ENCODE measurements around the gene GPALPP1.
A peak's percentile ranks its signal among the peaks of the same experiment; 100 is the strongest.
"Not testable (repeated sequence)": the region's sequence is repeated elsewhere in the genome, so short reads cannot be mapped to it uniquely, and the experiment has no call there.

The GPALPP1 gene

DNA sequence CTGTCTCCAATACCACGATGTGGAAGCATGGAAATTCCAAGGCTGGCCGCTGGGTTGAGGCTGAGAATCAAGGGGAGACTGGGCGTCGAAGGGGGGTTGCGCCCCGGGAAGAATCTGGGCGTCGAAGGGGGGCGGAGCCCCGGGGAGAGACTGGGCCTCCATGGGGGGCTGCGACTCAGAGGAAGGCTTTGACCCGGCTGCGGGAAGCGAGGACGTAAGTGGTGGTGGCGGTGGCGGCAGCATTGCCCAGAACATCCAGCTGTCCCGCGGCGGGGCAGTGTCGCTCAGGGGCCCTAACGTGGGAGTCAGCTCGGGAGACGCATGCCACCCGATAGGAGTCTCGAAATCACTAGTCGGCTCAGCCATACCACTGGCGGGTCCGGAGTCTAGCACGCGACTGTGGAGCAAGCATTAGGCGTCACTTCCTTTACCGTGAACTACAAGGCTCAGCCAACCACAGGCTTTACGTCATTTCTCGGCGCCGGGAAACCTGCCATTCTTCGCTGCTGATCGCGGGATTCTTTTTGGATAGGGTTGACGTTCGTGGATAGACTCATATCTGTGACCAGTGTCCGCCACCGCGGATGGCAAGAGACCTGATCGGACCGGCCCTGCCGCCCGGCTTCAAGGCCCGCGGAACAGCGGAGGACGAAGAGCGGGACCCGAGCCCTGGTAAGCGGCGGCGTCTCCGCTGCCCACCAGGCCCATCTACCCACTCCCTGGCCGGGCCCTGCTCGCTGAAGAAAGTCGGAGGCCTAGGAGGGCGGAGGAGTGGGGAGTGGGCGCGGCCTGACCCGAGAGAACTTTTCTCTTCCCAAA is at the start of gene GPALPP1, which contains the start of gene NUFIP1:
GPALPP1 (plus strand) TSS at position 468 of the 819 bp plus-strand sequence; CDS start at position 585, 117 bp downstream.
NUFIP1 (minus strand) TSS at position 401 of the 819 bp plus-strand sequence; CDS start at position 366, 35 bp downstream.
- peak; percentile 95 for DNase-seq

DNA sequence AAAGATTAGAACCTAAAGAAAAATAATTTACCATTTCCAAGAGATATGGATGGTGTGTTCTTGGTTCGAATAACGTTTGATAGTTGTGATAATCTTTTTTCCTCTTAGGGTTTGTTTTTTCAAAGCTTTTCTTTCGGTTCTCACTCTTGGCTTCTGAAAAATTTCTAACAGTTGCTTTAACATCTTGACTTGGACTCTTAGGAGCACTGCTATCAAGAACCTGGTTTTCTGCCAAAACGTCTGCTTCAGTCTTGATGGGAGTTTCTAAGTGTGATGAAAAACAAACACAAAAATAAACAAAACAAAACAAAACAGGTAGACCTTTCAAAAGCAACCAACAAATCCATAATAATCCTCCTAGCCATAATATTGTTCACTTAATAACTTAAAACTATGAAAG is 45.9 kb upstream of the GPALPP1 start:
- DNase-seq, result not testable (repeated sequence)

DNA sequence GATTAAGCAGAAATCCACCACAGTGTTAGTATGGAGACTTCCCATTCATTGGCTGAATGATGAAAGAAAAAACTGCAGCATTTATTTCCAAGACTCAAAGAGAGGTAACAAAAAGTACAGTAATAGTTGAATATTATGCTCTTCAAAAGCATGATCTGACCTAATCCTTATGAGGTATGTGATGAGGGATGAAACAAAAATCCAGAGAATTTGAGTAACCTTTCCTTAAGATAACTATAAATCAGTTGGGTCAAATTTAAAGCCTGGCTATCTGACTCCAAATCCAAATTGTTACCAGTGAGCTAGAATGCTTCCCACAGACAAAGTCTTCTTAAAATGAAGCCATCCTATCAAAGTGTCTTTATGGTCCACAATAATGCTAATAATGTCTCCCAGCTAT is 38.2 kb upstream of the GPALPP1 start:
- peak; percentile 64 for DNase-seq

DNA sequence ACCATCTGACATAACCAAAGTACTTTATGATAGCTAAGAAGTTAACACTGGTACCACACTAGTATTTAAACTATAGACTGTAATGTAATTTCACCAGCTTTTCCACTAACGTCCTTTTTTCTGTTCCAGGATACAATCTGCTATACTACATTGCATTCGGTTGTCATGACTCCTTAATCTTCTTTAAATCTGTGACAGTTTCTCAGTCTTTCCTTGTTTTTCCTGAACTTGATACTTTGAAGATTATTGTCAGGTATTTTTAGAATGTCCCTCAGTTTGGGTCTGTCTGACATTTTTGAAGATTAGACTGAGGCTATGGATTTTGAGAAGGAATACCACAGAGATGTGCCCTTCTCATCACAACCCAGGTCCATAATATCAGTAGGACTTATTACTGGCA is 36.7 kb upstream of the GPALPP1 start:
- no peak for DNase-seq

- no peak for DNase-seq
These were observed 35.1 kb upstream of the GPALPP1 start for GRCh38 chr13:44954224-44954623.

DNA sequence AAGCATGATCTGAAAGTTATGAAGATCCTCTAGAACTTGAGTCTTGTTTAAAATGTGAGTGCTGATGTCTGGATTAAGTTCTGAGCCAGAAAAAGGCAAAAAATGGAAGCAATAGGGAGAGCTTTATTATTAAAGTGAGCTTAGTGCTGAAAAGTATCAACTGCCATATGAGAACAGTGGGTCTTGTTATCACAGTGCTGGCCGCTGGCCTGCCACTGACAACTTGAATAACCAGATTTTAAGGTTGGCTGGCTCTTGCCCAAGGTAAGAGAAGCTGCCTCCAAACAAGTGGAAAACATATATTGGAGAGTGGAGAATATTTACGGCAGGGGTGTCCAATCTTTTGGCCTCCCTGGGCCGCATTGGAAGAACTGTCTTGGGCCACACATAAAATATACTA is 33.9 kb upstream of the GPALPP1 start:
- DNase-seq, result no peak

GRCh38 chr13:44961997-44962396 is 27.3 kb upstream of the GPALPP1 start:
- no peak for DNase-seq

DNA sequence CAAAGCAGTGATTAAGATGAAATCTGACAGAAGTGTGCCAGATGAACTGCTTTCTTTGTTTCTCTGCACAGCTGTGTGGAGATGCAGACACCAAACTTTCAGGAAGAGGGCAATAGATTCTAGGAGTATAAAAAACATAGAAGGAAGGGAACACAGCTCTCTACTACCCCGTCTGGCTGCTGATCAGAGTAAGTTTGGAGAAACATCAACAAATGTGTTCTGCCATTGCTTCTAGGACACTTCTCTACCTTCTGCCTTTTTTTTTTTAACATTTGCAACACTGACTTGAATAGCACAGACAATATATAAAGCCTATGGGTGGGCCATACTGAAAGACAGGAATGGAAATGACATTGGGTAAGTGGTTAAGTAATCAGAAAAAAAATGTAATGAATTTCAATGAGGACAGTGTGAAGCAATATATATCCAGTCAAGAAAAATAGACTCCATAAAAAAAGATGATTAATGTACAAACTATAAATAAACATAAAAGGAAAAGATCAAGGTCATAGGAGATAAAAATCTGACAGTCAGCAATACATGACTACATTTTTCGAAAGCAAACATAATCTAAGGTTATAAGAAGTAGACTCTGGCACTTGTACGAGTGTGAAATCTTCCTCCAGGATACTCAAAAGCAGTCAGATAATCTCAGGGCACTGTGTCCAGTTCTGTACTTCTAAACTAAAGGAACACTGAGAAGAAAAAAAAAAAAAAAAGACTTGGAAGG is 21.5 kb upstream of the GPALPP1 start:
- DNase-seq, result no peak

- no peak for DNase-seq
These were observed 20.9 kb upstream of the GPALPP1 start for GRCh38 chr13:44968434-44968815.

GRCh38 chr13:44969551-44970484 is 19.5 kb upstream of the GPALPP1 start:
- peak; percentile 28 for DNase-seq

- peak; percentile 8 for DNase-seq
These were observed 17.4 kb upstream of the GPALPP1 start for GRCh38 chr13:44971656-44972595.

GRCh38 chr13:44972956-44973581 is 16.3 kb upstream of the GPALPP1 start:
- no peak for DNase-seq

- peak; percentile 39 for DNase-seq
These were observed 15.1 kb upstream of the GPALPP1 start for GRCh38 chr13:44974056-44974793.

DNA sequence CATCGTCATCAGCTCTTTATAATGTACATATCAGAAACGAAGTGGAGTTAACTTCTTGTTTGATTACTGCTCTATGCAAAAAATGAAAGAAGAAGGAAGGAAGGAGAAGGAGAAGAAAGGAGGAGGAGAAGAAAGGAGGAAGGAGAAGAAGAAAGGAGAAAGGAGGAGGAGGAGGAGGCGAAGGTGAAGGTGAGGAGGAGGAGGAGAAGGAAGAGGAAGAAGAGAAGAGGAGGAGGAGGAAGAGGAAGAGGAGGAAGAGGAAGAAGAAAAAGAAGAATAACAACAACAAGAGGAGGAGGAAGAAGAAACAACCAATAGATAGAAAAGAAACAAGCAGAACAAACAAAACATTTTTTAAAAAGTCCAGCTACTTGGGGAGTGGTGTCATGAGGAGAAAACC is 13.1 kb upstream of the GPALPP1 start:
- no peak for DNase-seq

DNA sequence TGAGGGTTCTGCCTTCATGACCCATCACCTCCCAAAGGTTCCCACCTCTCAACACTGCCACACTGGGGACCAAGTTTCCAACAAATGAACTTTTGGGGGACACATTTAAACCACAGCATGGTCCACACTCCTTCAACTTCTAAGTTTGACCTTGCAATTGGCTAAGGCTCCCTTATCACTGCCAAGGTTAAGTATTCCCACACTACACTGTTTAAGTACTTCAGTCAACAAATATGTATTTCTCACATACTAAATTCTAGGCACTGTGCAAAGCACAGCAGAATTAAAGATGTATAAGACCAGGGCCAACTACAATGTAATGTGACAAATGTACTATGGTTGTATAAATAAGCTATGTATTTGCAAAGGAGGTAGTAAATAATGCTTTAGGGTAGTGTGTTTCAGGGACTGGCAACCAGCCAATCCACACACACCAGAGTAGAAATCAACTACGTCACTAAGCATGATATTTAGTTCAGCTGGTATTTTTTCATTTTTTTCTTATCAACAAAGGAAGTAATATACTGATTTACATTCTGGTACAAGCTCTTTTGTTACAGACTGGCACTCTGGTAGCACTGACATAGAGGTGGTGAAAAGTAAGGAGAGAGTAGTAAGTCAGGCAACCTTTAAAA is 12.3 kb upstream of the GPALPP1 start:
- DNase-seq, result no peak

DNA sequence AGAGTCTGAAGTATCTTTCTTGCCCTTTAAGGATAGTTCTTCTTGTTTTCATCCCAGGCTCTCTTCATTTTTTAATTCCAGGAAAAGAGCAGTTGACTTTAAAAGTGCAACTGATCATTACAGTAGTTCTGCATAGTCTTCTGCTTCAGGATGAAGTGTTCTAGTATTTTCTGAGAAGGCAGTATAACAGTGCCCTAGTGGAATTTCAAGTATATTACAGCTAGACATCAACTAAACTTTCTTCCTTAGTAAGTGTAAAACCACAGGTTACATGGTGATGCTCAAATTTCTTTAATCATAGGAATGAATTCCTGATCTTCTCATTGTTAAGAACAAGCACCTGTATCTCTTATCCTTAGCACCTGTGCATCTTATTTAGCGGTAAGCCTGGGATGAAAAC is 11.0 kb upstream of the GPALPP1 start:
- no peak for DNase-seq

GRCh38 chr13:44989941-44990340 is 603 bp downstream of the GPALPP1 start:
- no peak for DNase-seq

- no peak for DNase-seq
These were observed 14.1 kb downstream of the GPALPP1 start for GRCh38 chr13:45003417-45003816.

DNA sequence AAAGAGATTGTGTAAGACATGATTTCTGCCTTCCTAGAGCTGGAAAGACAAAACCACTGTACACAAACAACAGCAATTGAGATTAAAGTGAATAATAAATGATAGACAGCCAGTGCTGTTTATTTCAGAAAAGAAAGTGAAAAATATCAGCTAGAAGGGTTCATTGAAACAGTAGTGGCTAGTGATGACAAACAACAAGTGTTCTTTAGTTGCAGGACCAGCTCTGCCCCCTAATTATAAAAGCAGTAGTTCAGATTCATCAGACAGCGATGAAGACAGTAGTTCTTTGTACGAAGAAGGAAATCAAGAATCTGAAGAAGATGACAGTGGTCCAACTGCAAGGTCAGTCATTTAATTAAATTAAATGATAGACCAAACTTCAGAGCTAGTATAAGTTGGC is 14.8 kb downstream of the GPALPP1 start:
- no peak for DNase-seq

GRCh38 chr13:45007225-45007624 is 17.9 kb downstream of the GPALPP1 start:
- DNase-seq, result no peak

Measured in NCI-H226 (cell line).